Prostate gland (tissue), 2 donors: ENCODE data around the gene TRIP6. TPM values are rescaled to one million over a fixed set of nuclear protein-coding genes. Genes with fewer than 3 reads are reported as not detected.

Experiments used
- DNase-seq: peaks from one replicate; pipeline ENCODE4 v3.0.0-alpha.2; 2019; ENCODE audit warnings: low spot score
- H3K27ac ChIP-seq, 2 donors: fragments of 200-600 bp; sonication (generic); 2 replicates each; pipeline ENCODE4 v1.5.1; 2017 to 2019
- H3K27me3 ChIP-seq: fragments of 200-600 bp; sonication (generic); replicated peaks from 2 replicates; pipeline ENCODE4 v1.5.1; 2019; ENCODE audit not compliant: insufficient read depth
- H3K36me3 ChIP-seq, 2 donors: fragments of 200-600 bp; sonication (generic); 1 replicate in 1 of 2; 2 replicates in 1 of 2; pipeline versions ENCODE4 v1.5.1 to v1.8.1; 2017 to 2019
- H3K4me1 ChIP-seq: fragments of 200-600 bp; sonication (generic); replicated peaks from 2 replicates; pipeline ENCODE4 v1.5.1; 2019
- H3K4me3 ChIP-seq, 2 donors: fragments of 200-600 bp; sonication (generic); 2 replicates each; pipeline ENCODE4 v1.5.1; 2017 to 2019
- H3K9me3 ChIP-seq: fragments of 200-600 bp; sonication (generic); 2 replicates; pipeline ENCODE4 v1.5.1; 2017
- POLR2A ChIP-seq: fragments of 450-650 bp; IDR thresholded peaks from one replicate; pipeline ENCODE4 v1.6.1; 2016; ENCODE audit warnings: antibody characterized with exemption, mild to moderate bottlenecking
- POLR2AphosphoS5 ChIP-seq: sonication (generic); formaldehyde crosslinking; IDR thresholded peaks from one replicate; pipeline ENCODE4 v1.6.1; 2017; ENCODE audit warnings: antibody characterized with exemption
- WGBS: methylation state at CpG from one replicate; pipeline ENCODE4 v1.1.5; 2018; 5-methylcytosine and 5-hydroxymethylcytosine counted together
- intact Hi-C: fragments of 100-400 bp; cut with DNase I; formaldehyde crosslinking; loops from one replicate; pipeline ENCODE4 v1.14.2; 2022
- total RNA-seq, 2 donors: library from RNA; depleted of rRNA; stranded (reverse); fragments of >200 nt; gene quantifications; one replicate each; pipeline ENCODE4 v1.1.0, GENCODE V29; 2016
- TF ChIP-seq, protein P1 (sequence below), 4 experiments: fragments of 200-600 bp in 2 of 4; fragments of 450-650 bp in 2 of 4; sonication (generic) in 2 of 4; IDR thresholded peaks; 1 replicate in 3 of 4; 2 replicates in 1 of 4; pipeline ENCODE4 v1.5.1; 2016 to 2019; ENCODE audit warnings: antibody characterized with exemption in 4 of 4, mild to moderate bottlenecking in 2 of 4, moderate library complexity in 2 of 4

The TRIP6 gene
- total RNA-seq, 2 donors from 2014 or later: 65.9 to 113 TPM

DNA sequence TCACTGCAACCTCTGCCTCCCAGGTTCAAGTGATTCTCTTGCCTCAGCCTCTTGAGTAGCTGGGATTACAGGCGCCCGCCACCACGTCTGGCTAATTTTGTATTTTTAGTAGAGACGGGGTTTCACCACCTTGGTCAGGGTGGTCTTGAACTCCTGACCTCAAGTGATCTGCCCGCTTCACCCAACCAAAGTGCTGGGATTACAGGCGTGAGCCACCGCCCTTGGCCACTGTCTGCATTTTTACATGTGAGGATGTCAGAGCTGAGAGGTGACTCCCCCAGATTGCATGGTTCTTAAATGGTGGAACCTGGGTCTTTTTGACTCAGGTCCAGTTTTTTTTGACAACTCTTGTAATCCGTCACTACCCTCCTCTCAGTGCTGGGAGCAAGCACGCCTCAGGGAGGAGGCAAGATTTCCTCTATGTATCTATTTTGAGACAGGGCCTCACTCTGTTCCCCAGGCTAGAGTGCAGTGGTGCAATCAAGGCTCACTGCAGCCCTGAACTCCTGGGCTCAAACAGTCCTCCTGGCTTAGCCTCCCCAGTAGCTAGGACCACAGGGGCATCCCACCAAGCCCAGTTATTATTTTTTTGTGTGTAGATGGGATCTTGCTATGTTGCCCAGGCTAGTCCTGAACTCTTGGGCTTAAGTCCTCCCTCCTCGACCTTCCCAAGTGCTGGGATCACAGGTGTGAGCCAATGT is 6.6 kb downstream of the TRIP6 start:
- H3K27ac ChIP-seq: peak overlapping the region in 1 of 2 donors; percentile 90
- TF ChIP-seq, protein P1, sequence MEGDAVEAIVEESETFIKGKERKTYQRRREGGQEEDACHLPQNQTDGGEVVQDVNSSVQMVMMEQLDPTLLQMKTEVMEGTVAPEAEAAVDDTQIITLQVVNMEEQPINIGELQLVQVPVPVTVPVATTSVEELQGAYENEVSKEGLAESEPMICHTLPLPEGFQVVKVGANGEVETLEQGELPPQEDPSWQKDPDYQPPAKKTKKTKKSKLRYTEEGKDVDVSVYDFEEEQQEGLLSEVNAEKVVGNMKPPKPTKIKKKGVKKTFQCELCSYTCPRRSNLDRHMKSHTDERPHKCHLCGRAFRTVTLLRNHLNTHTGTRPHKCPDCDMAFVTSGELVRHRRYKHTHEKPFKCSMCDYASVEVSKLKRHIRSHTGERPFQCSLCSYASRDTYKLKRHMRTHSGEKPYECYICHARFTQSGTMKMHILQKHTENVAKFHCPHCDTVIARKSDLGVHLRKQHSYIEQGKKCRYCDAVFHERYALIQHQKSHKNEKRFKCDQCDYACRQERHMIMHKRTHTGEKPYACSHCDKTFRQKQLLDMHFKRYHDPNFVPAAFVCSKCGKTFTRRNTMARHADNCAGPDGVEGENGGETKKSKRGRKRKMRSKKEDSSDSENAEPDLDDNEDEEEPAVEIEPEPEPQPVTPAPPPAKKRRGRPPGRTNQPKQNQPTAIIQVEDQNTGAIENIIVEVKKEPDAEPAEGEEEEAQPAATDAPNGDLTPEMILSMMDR (IDR thresholded peaks at IDR 0.05): no peak
- no peak for TF ChIP-seq POLR2A
- TF ChIP-seq POLR2AphosphoS5: no peak
- no peaks in the 10 kb centered on the region for H3K9me3 ChIP-seq
- no peak for DNase-seq
- intact Hi-C loops: no loop called here
- H3K36me3 ChIP-seq: peaks cover 0 to 10% of the 10 kb centered on the region in 2 donors
- H3K4me3 ChIP-seq: peak overlapping the region in 1 of 2 donors; percentile 79
- H3K27me3 ChIP-seq: no peaks in the 10 kb centered on the region
- 85% methylated on average over 10 of the region's 10 CpGs for WGBS
- peaks cover 16% of the 10 kb centered on the region for H3K4me1 ChIP-seq

DNA sequence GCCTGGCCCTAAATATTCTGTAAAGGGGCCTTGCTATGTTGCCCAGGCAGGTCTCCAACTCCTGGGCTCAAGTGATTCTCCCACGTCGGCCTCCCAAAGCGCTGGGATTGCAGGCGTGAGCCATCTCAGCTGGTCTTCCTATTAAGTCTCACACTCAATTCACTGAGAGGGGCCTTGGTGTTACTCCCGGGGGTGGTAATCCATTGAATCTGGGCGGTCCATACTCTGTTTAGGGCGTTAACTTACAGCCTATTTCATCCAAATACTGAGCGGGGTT is 7.1 kb downstream of the TRIP6 start:
- no peaks in the 10 kb centered on the region for H3K27me3 ChIP-seq
- H3K36me3 ChIP-seq: peaks cover 0 to 10% of the 10 kb centered on the region in 2 donors
- DNase-seq: no peak
- peak overlapping the region; percentile 90 to 91 for H3K27ac ChIP-seq
- intact Hi-C loops: no loop called here
- H3K4me1 ChIP-seq: peaks cover 14% of the 10 kb centered on the region
- TF ChIP-seq POLR2AphosphoS5 (no peak), POLR2A (no peak)
- TF ChIP-seq, protein P1 (IDR thresholded peaks at IDR 0.05): no peak
- H3K9me3 ChIP-seq: no peaks in the 10 kb centered on the region
- WGBS: 60% methylated on average over 8 of the region's 8 CpGs
- peak overlapping the region; percentile 79 to 86 for H3K4me3 ChIP-seq

DNA sequence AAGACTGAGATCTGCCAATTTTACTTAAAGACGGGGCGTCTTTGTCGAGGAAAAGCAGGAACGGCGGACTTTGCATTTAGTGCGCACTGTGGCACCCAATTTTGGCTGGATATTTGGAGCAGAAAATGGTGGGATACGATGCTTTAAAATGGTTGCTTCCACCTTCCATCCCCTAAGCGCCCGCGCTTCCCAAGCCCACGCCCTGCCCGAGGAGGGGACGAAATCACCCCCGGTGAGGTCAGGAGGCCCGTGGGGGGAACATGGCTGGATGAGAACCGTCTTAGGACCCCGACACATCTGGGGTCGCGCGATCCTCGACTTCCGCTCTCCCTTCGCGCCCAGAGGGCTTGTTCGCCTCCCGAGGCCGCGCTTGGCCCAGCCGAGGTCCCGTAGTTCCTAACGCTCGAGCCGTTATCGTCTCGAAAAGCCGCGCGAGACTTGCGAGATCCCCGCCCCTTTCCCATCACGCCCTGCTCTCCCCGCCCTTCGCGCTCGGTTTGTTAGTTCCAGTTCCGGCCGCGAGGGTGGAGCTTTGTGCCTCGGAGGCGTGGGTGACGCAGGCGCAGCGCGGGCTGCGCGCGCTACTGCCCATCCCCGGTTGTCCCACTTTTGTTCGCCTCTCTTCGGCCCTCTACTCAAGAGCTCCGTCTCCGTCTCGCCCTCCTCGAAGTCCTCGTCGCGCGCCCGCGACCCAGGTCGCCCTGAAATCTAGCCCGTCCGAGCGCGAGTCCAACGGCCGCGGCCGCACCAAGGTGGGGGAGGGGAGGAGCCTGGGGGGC is 7.6 kb downstream of the TRIP6 start, which contains the start of gene SRRT:
TSS of gene SRRT (plus strand) at position 527 of the 779 bp plus-strand sequence. CDS start 488 bp downstream, outside the sequence.
- no peaks in the 10 kb centered on the region for H3K9me3 ChIP-seq
- DNase-seq: peak; percentile 98
- H3K4me3 ChIP-seq: peak within 1 kb of the TSS; percentile 79 to 86
- peaks cover 0 to 10% of the 10 kb centered on the region in 2 donors for H3K36me3 ChIP-seq
- peaks cover 14% of the 10 kb centered on the region for H3K4me1 ChIP-seq
- WGBS: 2% methylated on average over 79 of the region's 79 CpGs
- intact Hi-C loops: no loop called here
- H3K27ac ChIP-seq: peak within 1 kb of the TSS; percentile 90 to 91
- TF ChIP-seq POLR2A: peak; percentile 94
- TF ChIP-seq POLR2AphosphoS5: peak; percentile 99
- TF ChIP-seq, protein P1 (IDR thresholded peaks at IDR 0.05): peak; percentile 34 to 98 (median 78)
- H3K27me3 ChIP-seq: no peaks in the 10 kb centered on the region

DNA sequence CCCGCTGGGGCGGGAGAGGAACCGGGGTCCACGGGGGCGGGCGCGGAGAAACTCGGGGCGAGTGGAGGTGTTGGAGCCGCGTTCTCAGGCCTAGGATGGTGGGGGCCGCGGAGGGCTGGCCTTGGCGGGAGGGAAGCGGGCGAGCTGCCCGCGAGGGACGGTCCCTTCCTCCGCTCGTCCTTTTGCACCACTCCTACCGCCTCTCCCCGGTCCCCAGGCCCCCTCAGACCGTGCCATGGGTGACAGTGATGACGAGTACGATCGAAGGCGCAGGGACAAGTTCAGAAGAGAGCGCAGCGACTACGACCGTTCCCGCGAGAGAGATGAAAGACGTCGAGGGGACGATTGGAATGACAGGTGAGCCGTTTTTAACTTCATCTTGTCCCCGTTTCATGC is 8.2 kb downstream of the TRIP6 start:
- DNase-seq: no peak
- intact Hi-C loops: no loop called here
- Histone ChIP-seq H3K4me3 (peak overlapping the region; percentile 79 to 86), H3K36me3 (peaks cover 0 to 10% of the 10 kb centered on the region in 2 donors), H3K9me3 (no peaks in the 10 kb centered on the region), H3K27ac (peak overlapping the region; percentile 90 to 91), H3K27me3 (no peaks in the 10 kb centered on the region), H3K4me1 (peaks cover 14% of the 10 kb centered on the region)
- WGBS: 1% methylated on average over 39 of the region's 39 CpGs
- TF ChIP-seq POLR2AphosphoS5 (no peak), POLR2A (no peak)
- TF ChIP-seq, protein P1 (IDR thresholded peaks at IDR 0.05): no peak
